Upper lobe of right lung (tissue), 1 donor: ENCODE measurements around the gene INPP4B. TPM values are rescaled to one million over a fixed set of nuclear protein-coding genes. Genes with fewer than 3 reads are reported as not detected.

ENCODE experiments used
- ATAC-seq: fragments of 200-7000 bp; cut with Tn5 transposase; one replicate; pipeline ENCODE4 v1.9.1; 2020; ENCODE audit warnings: mild to moderate bottlenecking, moderate library complexity
- DNase-seq: peaks from one replicate; pipeline ENCODE4 v3.0.0-alpha.2; 2020
- H3K27ac ChIP-seq: fragments of 200-600 bp; one replicate; pipeline ENCODE4 v1.8.0; 2022
- H3K27me3 ChIP-seq: fragments of 200-600 bp; one replicate; pipeline ENCODE4 v1.8.0; 2022; ENCODE audit warnings: mild to moderate bottlenecking
- H3K36me3 ChIP-seq: fragments of 200-600 bp; one replicate; pipeline ENCODE4 v1.8.0; 2022
- H3K4me1 ChIP-seq: fragments of 200-600 bp; one replicate; pipeline ENCODE4 v1.8.0; 2022
- H3K4me3 ChIP-seq: fragments of 200-600 bp; one replicate; pipeline ENCODE4 v1.8.0; 2022; ENCODE audit warnings: mild to moderate bottlenecking
- H3K9me3 ChIP-seq: fragments of 200-600 bp; one replicate; pipeline ENCODE4 v1.8.0; 2022
- CTCF ChIP-seq: fragments of 200-600 bp; IDR thresholded peaks from one replicate; pipeline ENCODE4 v1.8.0; 2022; ENCODE audit warnings: antibody characterized with exemption
- intact Hi-C: fragments of 100-400 bp; cut with DNase I; formaldehyde crosslinking; loops from one replicate; pipeline ENCODE4 v1.11.0; 2022
- total RNA-seq: library from RNA; stranded (reverse); fragmentation: NEBNext Ultra II Directional; extraction: Animal tissue kit (Norgen Biotek cat#: 25700); gene quantifications from one replicate; pipeline ENCODE4 v1.2.1, GENCODE V29; 2021
- donor health status: DM: no; HTN: yes; CAD: no; lungs with severe emphysema.

The INPP4B gene
- total RNA-seq, 1 donor from 2014 or later = 20.7 TPM

- TF ChIP-seq CTCF = no peak
- no peaks in the 10 kb centered on the region for H3K9me3 ChIP-seq
- no peak overlapping the region for H3K4me3 ChIP-seq
- intact Hi-C loops = no loop called here
- no peak for ATAC-seq
- no peaks in the 10 kb centered on the region for H3K36me3 ChIP-seq
- H3K4me1 ChIP-seq = no peaks in the 10 kb centered on the region
- DNase-seq = no peak
- H3K27me3 ChIP-seq = no peaks in the 10 kb centered on the region
- H3K27ac ChIP-seq = no peak overlapping the region
Observed at GRCh38 chr4:142144813-142145212, 701.3 kb downstream of the INPP4B start.

GRCh38 chr4:142142366-142143054 is 703.6 kb downstream of the INPP4B start:
- H3K9me3 ChIP-seq = no peaks in the 10 kb centered on the region
- H3K4me1 ChIP-seq = no peaks in the 10 kb centered on the region
- no peak overlapping the region for H3K27ac ChIP-seq
- intact Hi-C loops = no loop called here
- no peaks in the 10 kb centered on the region for H3K27me3 ChIP-seq
- DNase-seq = no peak
- no peak overlapping the region for H3K4me3 ChIP-seq
- TF ChIP-seq CTCF = no peak
- H3K36me3 ChIP-seq = no peaks in the 10 kb centered on the region
- ATAC-seq = no peak

- no peak for ATAC-seq
- Histone ChIP-seq H3K27ac (no peak overlapping the region), H3K36me3 (no peaks in the 10 kb centered on the region), H3K27me3 (no peaks in the 10 kb centered on the region), H3K4me3 (no peak overlapping the region), H3K9me3 (no peaks in the 10 kb centered on the region), H3K4me1 (no peaks in the 10 kb centered on the region)
- TF ChIP-seq CTCF = no peak
- intact Hi-C loops = no loop called here
- DNase-seq = no peak
Observed at GRCh38 chr4:142141224-142141623, 704.9 kb downstream of the INPP4B start.

GRCh38 chr4:142130666-142131065 is 715.4 kb downstream of the INPP4B start:
- intact Hi-C loops = no loop called here
- ATAC-seq (no peak), DNase-seq (no peak)

GRCh38 chr4:142129931-142130330 is 716.2 kb downstream of the INPP4B start:
- no peak overlapping the region for H3K4me3 ChIP-seq
- ATAC-seq = no peak
- H3K27me3 ChIP-seq = no peaks in the 10 kb centered on the region
- no peaks in the 10 kb centered on the region for H3K4me1 ChIP-seq
- intact Hi-C loops = no loop called here
- H3K36me3 ChIP-seq = no peaks in the 10 kb centered on the region
- DNase-seq = no peak
- H3K9me3 ChIP-seq = no peaks in the 10 kb centered on the region
- H3K27ac ChIP-seq = no peak overlapping the region
- no peak for TF ChIP-seq CTCF

More at GRCh38 chr4:142130666-142131065, 715.4 kb downstream of the INPP4B start:
- H3K9me3 ChIP-seq = no peaks in the 10 kb centered on the region
- no peak overlapping the region for H3K4me3 ChIP-seq
- H3K27ac ChIP-seq = no peak overlapping the region
- no peak for TF ChIP-seq CTCF
- H3K4me1 ChIP-seq = no peaks in the 10 kb centered on the region
- H3K27me3 ChIP-seq = no peaks in the 10 kb centered on the region
- H3K36me3 ChIP-seq = no peaks in the 10 kb centered on the region

- no peaks in the 10 kb centered on the region for H3K4me1 ChIP-seq
- no peak overlapping the region for H3K4me3 ChIP-seq
- DNase-seq (no peak), ATAC-seq (no peak)
- no peaks in the 10 kb centered on the region for H3K9me3 ChIP-seq
- H3K27ac ChIP-seq = no peak overlapping the region
- intact Hi-C loops = no loop called here
- no peaks in the 10 kb centered on the region for H3K36me3 ChIP-seq
- no peak for TF ChIP-seq CTCF
- no peaks in the 10 kb centered on the region for H3K27me3 ChIP-seq
Observed at GRCh38 chr4:142129473-142129872, 716.6 kb downstream of the INPP4B start.
